ENCODE measurements around the gene MBD5. TPM values are rescaled to one million over a fixed set of nuclear protein-coding genes. Genes with fewer than 3 reads are reported as not detected.

Gene MBD5
- total and polyA plus RNA-seq, 4 donors = 4.1 to 63.2 (median 29.5) TPM

- Histone ChIP-seq H3K27ac (ENCODE audit: low read depth in 1 of 2, low read length in 2 of 2) (no peak overlapping the region), H3K9me3 (ENCODE audit: control insufficient read depth, low read length) (no peaks in the 10 kb centered on the region), H3K36me3 (ENCODE audit: control insufficient read depth in 1 of 2, insufficient read depth in 2 of 2, low read length in 1 of 2) (no peaks in the 10 kb centered on the region), H3K27me3 (ENCODE audit: control insufficient read depth in 1 of 2, insufficient read depth in 2 of 2, low read length in 1 of 2) (no peaks in the 10 kb centered on the region), H3K4me1 (ENCODE audit: control insufficient read depth in 1 of 2, insufficient read depth in 2 of 2, low read length in 2 of 2) (no peaks in the 10 kb centered on the region), H3K4me3 (ENCODE audit: low read length in 2 of 2) (no peak overlapping the region)
- 94 to 98% methylated on average over 1 of the region's 1 CpG for WGBS, 2 donors
- ATAC-seq (ENCODE audit: low FRiP score) = no peak
- no peak for DNase-seq
- intact Hi-C loops (cut with DNase I) = no loop called here
Observed at GRCh38 chr2:148165975-148166374, 145.1 kb downstream of the MBD5 start.

- Histone ChIP-seq H3K4me1 (ENCODE audit: control insufficient read depth in 1 of 2, insufficient read depth in 2 of 2, low read length in 2 of 2) (no peaks in the 10 kb centered on the region), H3K9me3 (ENCODE audit: control insufficient read depth, low read length) (no peaks in the 10 kb centered on the region), H3K36me3 (ENCODE audit: control insufficient read depth in 1 of 2, insufficient read depth in 2 of 2, low read length in 1 of 2) (no peaks in the 10 kb centered on the region), H3K4me3 (ENCODE audit: low read length in 2 of 2) (no peak overlapping the region), H3K27me3 (ENCODE audit: control insufficient read depth in 1 of 2, insufficient read depth in 2 of 2, low read length in 1 of 2) (no peaks in the 10 kb centered on the region), H3K27ac (ENCODE audit: low read depth in 1 of 2, low read length in 2 of 2) (no peak overlapping the region)
- no peak for DNase-seq
- ATAC-seq (ENCODE audit: low FRiP score) = no peak
- intact Hi-C loops (cut with DNase I) = no loop called here
Observed at GRCh38 chr2:148167241-148167766, 146.4 kb downstream of the MBD5 start.

DNA sequence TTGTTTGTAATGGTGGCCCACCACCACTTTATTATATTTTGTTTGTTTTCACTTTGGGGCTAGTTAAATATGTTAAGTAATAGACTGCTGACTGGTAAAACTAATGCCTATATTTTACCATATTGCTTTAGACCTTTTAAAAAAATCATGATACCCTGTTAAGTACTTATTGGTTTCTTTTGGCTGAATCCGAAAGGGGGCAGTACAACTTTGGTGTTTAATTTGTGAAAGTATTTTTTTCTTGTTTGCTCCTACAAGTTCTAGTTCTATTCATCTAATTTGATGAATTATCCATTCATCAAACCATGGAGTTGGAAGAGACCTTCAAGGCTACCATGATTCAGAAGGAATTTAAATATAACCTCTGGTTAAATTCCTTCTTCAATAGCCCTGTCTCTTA, 147.0 kb downstream of the MBD5 start:
- no peaks in the 10 kb centered on the region for H3K4me1 ChIP-seq (ENCODE audit: control insufficient read depth in 1 of 2, insufficient read depth in 2 of 2, low read length in 2 of 2)
- no peak for DNase-seq
- no peaks in the 10 kb centered on the region for H3K36me3 ChIP-seq (ENCODE audit: control insufficient read depth in 1 of 2, insufficient read depth in 2 of 2, low read length in 1 of 2)
- 91 to 95% methylated on average over 1 of the region's 1 CpG for WGBS, 2 donors
- H3K27me3 ChIP-seq (ENCODE audit: control insufficient read depth in 1 of 2, insufficient read depth in 2 of 2, low read length in 1 of 2) = no peaks in the 10 kb centered on the region
- intact Hi-C loops (cut with DNase I) = no loop called here
- H3K27ac ChIP-seq (ENCODE audit: low read depth in 1 of 2, low read length in 2 of 2) = no peak overlapping the region
- ATAC-seq (ENCODE audit: low FRiP score) = no peak
- H3K4me3 ChIP-seq (ENCODE audit: low read length in 2 of 2) = no peak overlapping the region
- H3K9me3 ChIP-seq (ENCODE audit: control insufficient read depth, low read length) = no peaks in the 10 kb centered on the region

DNA sequence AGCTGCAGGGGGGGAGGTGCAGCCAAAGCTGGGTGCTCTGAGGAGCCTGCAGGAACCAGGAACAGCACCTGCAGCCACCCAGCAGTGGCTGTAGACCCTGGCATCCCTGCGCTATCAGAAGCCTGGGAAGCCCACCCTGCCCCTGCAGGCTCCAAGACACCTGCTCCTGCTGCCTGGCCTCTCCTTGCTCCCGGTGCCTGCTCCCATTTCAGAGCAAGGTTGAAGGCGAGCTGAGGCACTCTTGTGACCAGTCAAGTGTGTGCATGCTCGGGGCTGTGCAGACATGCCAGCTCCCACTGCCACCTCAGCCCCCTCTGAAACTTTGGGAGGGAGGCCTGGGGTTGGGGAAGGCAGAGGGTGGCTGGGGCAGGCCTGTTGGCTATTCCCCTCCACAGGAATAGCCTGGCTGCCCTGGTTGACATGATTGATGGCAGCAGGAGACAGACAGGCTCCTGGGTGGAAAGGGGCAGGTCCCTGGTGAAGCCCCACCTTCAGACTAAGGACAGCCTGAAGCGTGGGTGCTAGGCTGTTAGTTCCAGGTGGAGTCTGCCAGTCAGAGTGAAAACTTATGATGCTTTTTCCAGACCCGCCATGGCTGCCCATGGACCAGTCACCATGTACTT, 151.4 kb downstream of the MBD5 start:
- 95 to 96% methylated on average over 6 of the region's 6 CpGs for WGBS, 2 donors
- Histone ChIP-seq H3K9me3 (ENCODE audit: control insufficient read depth, low read length) (no peaks in the 10 kb centered on the region), H3K36me3 (ENCODE audit: control insufficient read depth in 1 of 2, insufficient read depth in 2 of 2, low read length in 1 of 2) (no peaks in the 10 kb centered on the region), H3K27ac (ENCODE audit: low read depth in 1 of 2, low read length in 2 of 2) (no peak overlapping the region), H3K4me3 (ENCODE audit: low read length in 2 of 2) (no peak overlapping the region), H3K27me3 (ENCODE audit: control insufficient read depth in 1 of 2, insufficient read depth in 2 of 2, low read length in 1 of 2) (no peaks in the 10 kb centered on the region), H3K4me1 (ENCODE audit: control insufficient read depth in 1 of 2, insufficient read depth in 2 of 2, low read length in 2 of 2) (no peaks in the 10 kb centered on the region)
- intact Hi-C loops (cut with DNase I) = no loop called here
- ATAC-seq (ENCODE audit: low FRiP score) = no peak
- no peak for DNase-seq

GRCh38 chr2:148173168-148173567, 152.3 kb downstream of the MBD5 start:
- Histone ChIP-seq H3K9me3 (ENCODE audit: control insufficient read depth, low read length) (no peaks in the 10 kb centered on the region), H3K36me3 (ENCODE audit: control insufficient read depth in 1 of 2, insufficient read depth in 2 of 2, low read length in 1 of 2) (no peaks in the 10 kb centered on the region), H3K27ac (ENCODE audit: low read depth in 1 of 2, low read length in 2 of 2) (no peak overlapping the region), H3K27me3 (ENCODE audit: control insufficient read depth in 1 of 2, insufficient read depth in 2 of 2, low read length in 1 of 2) (no peaks in the 10 kb centered on the region), H3K4me3 (ENCODE audit: low read length in 2 of 2) (no peak overlapping the region), H3K4me1 (ENCODE audit: control insufficient read depth in 1 of 2, insufficient read depth in 2 of 2, low read length in 2 of 2) (no peaks in the 10 kb centered on the region)
- intact Hi-C loops (cut with DNase I) = no loop called here
- no peak for ATAC-seq (ENCODE audit: low FRiP score)
- 98 to 100% methylated on average over 12 of the region's 12 CpGs for WGBS, 2 donors
- no peak for DNase-seq

GRCh38 chr2:148177559-148177958, 156.7 kb downstream of the MBD5 start:
- no peak overlapping the region for H3K4me3 ChIP-seq (ENCODE audit: low read length in 2 of 2)
- H3K27me3 ChIP-seq (ENCODE audit: control insufficient read depth in 1 of 2, insufficient read depth in 2 of 2, low read length in 1 of 2) = no peaks in the 10 kb centered on the region
- 88 to 89% methylated on average over 1 of the region's 1 CpG for WGBS, 2 donors
- no peaks in the 10 kb centered on the region for H3K36me3 ChIP-seq (ENCODE audit: control insufficient read depth in 1 of 2, insufficient read depth in 2 of 2, low read length in 1 of 2)
- ATAC-seq (ENCODE audit: low FRiP score) = no peak
- DNase-seq = no peak
- intact Hi-C loops (cut with DNase I) = no loop called here
- H3K27ac ChIP-seq (ENCODE audit: low read depth in 1 of 2, low read length in 2 of 2) = no peak overlapping the region
- H3K4me1 ChIP-seq (ENCODE audit: control insufficient read depth in 1 of 2, insufficient read depth in 2 of 2, low read length in 2 of 2) = no peaks in the 10 kb centered on the region
- no peaks in the 10 kb centered on the region for H3K9me3 ChIP-seq (ENCODE audit: control insufficient read depth, low read length)

GRCh38 chr2:148179724-148180123, 158.8 kb downstream of the MBD5 start:
- H3K4me3 ChIP-seq (ENCODE audit: low read length in 2 of 2) = no peak overlapping the region
- intact Hi-C loops (cut with DNase I) = no loop called here
- no peak for ATAC-seq (ENCODE audit: low FRiP score)
- whole genome bisulfite sequencing, 2 donors = 7 to 8% methylated on average over 1 of the region's 1 CpG
- DNase-seq = no peak
- no peak overlapping the region for H3K27ac ChIP-seq (ENCODE audit: low read depth in 1 of 2, low read length in 2 of 2)
- H3K4me1 ChIP-seq (ENCODE audit: control insufficient read depth in 1 of 2, insufficient read depth in 2 of 2, low read length in 2 of 2) = no peaks in the 10 kb centered on the region
- H3K36me3 ChIP-seq (ENCODE audit: control insufficient read depth in 1 of 2, insufficient read depth in 2 of 2, low read length in 1 of 2) = no peaks in the 10 kb centered on the region
- no peaks in the 10 kb centered on the region for H3K9me3 ChIP-seq (ENCODE audit: control insufficient read depth, low read length)
- H3K27me3 ChIP-seq (ENCODE audit: control insufficient read depth in 1 of 2, insufficient read depth in 2 of 2, low read length in 1 of 2) = no peaks in the 10 kb centered on the region

DNA sequence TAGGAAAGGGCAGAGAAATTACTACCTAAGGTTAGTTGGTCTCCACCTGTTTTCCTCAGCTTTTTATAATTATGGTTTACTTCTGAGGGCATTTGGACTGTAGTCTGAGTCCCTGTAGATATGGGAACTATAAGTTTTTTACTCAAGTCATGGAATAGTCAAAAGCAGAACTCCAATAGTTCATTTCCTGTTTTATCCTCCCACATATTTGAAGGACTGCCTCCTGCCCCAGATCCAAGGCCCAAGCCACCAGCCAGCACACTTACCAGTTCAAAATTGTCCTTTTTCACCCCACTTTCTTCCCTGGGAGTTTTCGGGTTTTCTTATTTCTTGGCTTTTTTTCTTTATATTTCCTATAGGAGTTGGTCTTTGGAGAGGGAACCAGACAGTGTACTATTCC, 164.1 kb downstream of the MBD5 start:
- intact Hi-C loops (cut with DNase I) = no loop called here
- H3K36me3 ChIP-seq (ENCODE audit: control insufficient read depth in 1 of 2, insufficient read depth in 2 of 2, low read length in 1 of 2) = peaks cover 0 to 3% of the 10 kb centered on the region in 2 donors
- 98 to 100% methylated on average over 1 of the region's 1 CpG for WGBS, 2 donors
- H3K4me3 ChIP-seq (ENCODE audit: low read length in 2 of 2) = no peak overlapping the region
- no peak for DNase-seq
- no peaks in the 10 kb centered on the region for H3K9me3 ChIP-seq (ENCODE audit: control insufficient read depth, low read length)
- H3K27me3 ChIP-seq (ENCODE audit: control insufficient read depth in 1 of 2, insufficient read depth in 2 of 2, low read length in 1 of 2) = no peaks in the 10 kb centered on the region
- H3K4me1 ChIP-seq (ENCODE audit: control insufficient read depth in 1 of 2, insufficient read depth in 2 of 2, low read length in 2 of 2) = no peaks in the 10 kb centered on the region
- no peak overlapping the region for H3K27ac ChIP-seq (ENCODE audit: low read depth in 1 of 2, low read length in 2 of 2)
- no peak for ATAC-seq (ENCODE audit: low FRiP score)

DNA sequence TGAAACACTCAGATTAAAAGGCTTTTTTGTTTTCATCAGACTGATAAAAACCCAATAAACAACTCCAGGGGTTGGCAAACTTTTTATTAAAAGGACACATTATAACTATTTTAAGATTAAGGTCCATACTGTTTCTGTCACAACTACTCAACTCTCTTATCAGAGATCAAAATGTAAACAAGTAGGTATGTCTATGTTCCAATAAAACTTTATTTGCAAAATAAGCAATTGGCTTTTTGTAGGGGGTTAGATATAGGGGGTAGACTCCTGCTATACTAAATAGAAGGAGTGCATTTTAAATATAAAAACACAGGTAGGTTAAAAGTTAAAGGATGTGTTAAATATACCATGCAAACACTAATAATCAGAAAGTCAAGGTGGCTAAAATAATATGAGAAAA, 174.0 kb downstream of the MBD5 start:
- no peaks in the 10 kb centered on the region for H3K9me3 ChIP-seq (ENCODE audit: control insufficient read depth, low read length)
- H3K4me3 ChIP-seq (ENCODE audit: low read length in 2 of 2) = no peak overlapping the region
- no peaks in the 10 kb centered on the region for H3K4me1 ChIP-seq (ENCODE audit: control insufficient read depth in 1 of 2, insufficient read depth in 2 of 2, low read length in 2 of 2)
- H3K36me3 ChIP-seq (ENCODE audit: control insufficient read depth in 1 of 2, insufficient read depth in 2 of 2, low read length in 1 of 2) = no peaks in the 10 kb centered on the region
- intact Hi-C loops (cut with DNase I) = no loop called here
- no peak for DNase-seq
- ATAC-seq (ENCODE audit: low FRiP score) = no peak
- H3K27ac ChIP-seq (ENCODE audit: low read depth in 1 of 2, low read length in 2 of 2) = no peak overlapping the region
- no peaks in the 10 kb centered on the region for H3K27me3 ChIP-seq (ENCODE audit: control insufficient read depth in 1 of 2, insufficient read depth in 2 of 2, low read length in 1 of 2)

Measured in aorta (tissue), 5 donors.